Breast epithelium (tissue), 4 donors: ENCODE measurements around the gene RNF187. TPM values are rescaled to one million over a fixed set of nuclear protein-coding genes. Genes with fewer than 3 reads are reported as not detected.

ENCODE experiments used
- DNase-seq, 2 donors: peaks; one replicate each; pipeline ENCODE4 v3.0.0-alpha.2; 2019; ENCODE audit warnings: low spot score in 2 of 2
- H3K27ac ChIP-seq, 2 donors: fragments of 200-600 bp; sonication (generic) in 1 of 2; one replicate each; pipeline ENCODE4 v1.5.1; 2016 to 2019; ENCODE audit warnings: mild to moderate bottlenecking in 1 of 2
- H3K27me3 ChIP-seq, 2 donors: fragments of 200-600 bp; sonication (generic) in 1 of 2; one replicate each; pipeline versions ENCODE4 v1.5.1 to v1.6.0; 2017 to 2019; ENCODE audit warnings: control low read depth in 1 of 2, mild to moderate bottlenecking in 1 of 2
- H3K36me3 ChIP-seq: fragments of 200-600 bp; one replicate; pipeline ENCODE4 v1.5.1; 2019
- H3K4me1 ChIP-seq, 2 donors: fragments of 200-600 bp; sonication (generic); one replicate each; pipeline ENCODE4 v1.5.1; 2016 to 2019; ENCODE audit warnings: control low read depth in 1 of 2
- H3K4me3 ChIP-seq, 3 donors: fragments of 200-600 bp; sonication (generic); 1 replicate in 2 of 3; 2 replicates in 1 of 3; pipeline ENCODE4 v1.5.1; 2016 to 2019; ENCODE audit warnings: mild to moderate bottlenecking in 3 of 3, moderate library complexity in 2 of 3
- H3K9me3 ChIP-seq, 2 donors: fragments of 200-600 bp; sonication (generic) in 1 of 2; one replicate each; pipeline ENCODE4 v1.5.1; 2016 to 2019; ENCODE audit warnings: control low read depth in 1 of 2
- CTCF ChIP-seq, 3 donors: fragments of 450-650 bp; IDR thresholded peaks; one replicate each; pipeline ENCODE4 v1.5.1; 2016 to 2017; ENCODE audit warnings: antibody characterized with exemption in 3 of 3, mild to moderate bottlenecking in 3 of 3, moderate library complexity in 3 of 3
- POLR2A ChIP-seq: fragments of 450-650 bp; IDR thresholded peaks from one replicate; pipeline ENCODE4 v1.6.1; 2016; ENCODE audit warnings: antibody characterized with exemption, mild to moderate bottlenecking, moderate library complexity
- POLR2AphosphoS5 ChIP-seq, 3 donors: sonication (generic); formaldehyde crosslinking; IDR thresholded peaks; one replicate each; pipeline ENCODE4 v1.6.1; 2017; ENCODE audit warnings: antibody characterized with exemption in 3 of 3
- intact Hi-C: fragments of 100-400 bp; cut with DNase I; formaldehyde crosslinking; loops from one replicate; pipeline ENCODE4 v1.15.1; 2023; ENCODE audit warnings: low total_unique reads
- total RNA-seq, 3 donors: library from RNA; depleted of rRNA; stranded (reverse); fragments of >200 nt; gene quantifications; one replicate each; pipeline ENCODE4 v1.1.0, GENCODE V29; 2016

Gene RNF187
- total RNA-seq, 3 donors from 2014 or later, result 26.9 to 33.7 (median 33.1) TPM

- DNase-seq, result no peak
- no peaks in the 10 kb centered on the region for H3K9me3 ChIP-seq
- intact Hi-C loops, result no loop called here
- no peaks in the 10 kb centered on the region for H3K36me3 ChIP-seq
- TF ChIP-seq POLR2AphosphoS5 (IDR thresholded peaks at IDR 0.05), result no peak
- no peak for TF ChIP-seq CTCF (IDR thresholded peaks at IDR 0.05)
- no peak for TF ChIP-seq POLR2A
- H3K4me3 ChIP-seq, result no peak overlapping the region
- no peaks in the 10 kb centered on the region for H3K27me3 ChIP-seq
- no peaks in the 10 kb centered on the region for H3K4me1 ChIP-seq
- H3K27ac ChIP-seq, result no peak overlapping the region
Measured at GRCh38 chr1:228517655-228518054, 30.5 kb downstream of the RNF187 start.

GRCh38 chr1:228527596-228527995, 40.4 kb downstream of the RNF187 start:
- no peaks in the 10 kb centered on the region for H3K36me3 ChIP-seq
- H3K4me3 ChIP-seq, result no peak overlapping the region
- TF ChIP-seq CTCF (IDR thresholded peaks at IDR 0.05), result no peak
- TF ChIP-seq POLR2AphosphoS5 (IDR thresholded peaks at IDR 0.05), result no peak
- no peak for TF ChIP-seq POLR2A
- H3K4me1 ChIP-seq, result no peaks in the 10 kb centered on the region
- no peak overlapping the region for H3K27ac ChIP-seq
- DNase-seq, result no peak
- H3K9me3 ChIP-seq, result no peaks in the 10 kb centered on the region
- H3K27me3 ChIP-seq, result no peaks in the 10 kb centered on the region
- intact Hi-C loops, result no loop called here

- H3K9me3 ChIP-seq, result no peaks in the 10 kb centered on the region
- H3K36me3 ChIP-seq, result no peaks in the 10 kb centered on the region
- H3K4me1 ChIP-seq, result no peaks in the 10 kb centered on the region
- intact Hi-C loops, result no loop called here
- TF ChIP-seq POLR2AphosphoS5 (IDR thresholded peaks at IDR 0.05), result no peak
- no peak for TF ChIP-seq CTCF (IDR thresholded peaks at IDR 0.05)
- TF ChIP-seq POLR2A, result no peak
- no peak for DNase-seq
- H3K4me3 ChIP-seq, result no peak overlapping the region
- no peak overlapping the region for H3K27ac ChIP-seq
- no peaks in the 10 kb centered on the region for H3K27me3 ChIP-seq
Measured at GRCh38 chr1:228528612-228529011, 41.4 kb downstream of the RNF187 start.

- H3K27ac ChIP-seq, result no peak overlapping the region
- no peak for DNase-seq
- H3K4me1 ChIP-seq, result no peaks in the 10 kb centered on the region
- H3K27me3 ChIP-seq, result no peaks in the 10 kb centered on the region
- intact Hi-C loops, result loop anchor here (5.0 kb wide), 1 partner anchor 737 kb away; no protein-coding TSS in a partner anchor
- H3K36me3 ChIP-seq, result no peaks in the 10 kb centered on the region
- TF ChIP-seq CTCF (IDR thresholded peaks at IDR 0.05) (no peak), POLR2AphosphoS5 (IDR thresholded peaks at IDR 0.05) (no peak), POLR2A (no peak)
- H3K9me3 ChIP-seq, result no peaks in the 10 kb centered on the region
- H3K4me3 ChIP-seq, result no peak overlapping the region
Measured at GRCh38 chr1:228530086-228530758, 43.0 kb downstream of the RNF187 start.

- H3K27ac ChIP-seq, result no peak overlapping the region
- H3K27me3 ChIP-seq, result no peaks in the 10 kb centered on the region
- DNase-seq, result no peak
- H3K4me3 ChIP-seq, result no peak overlapping the region
- no peaks in the 10 kb centered on the region for H3K4me1 ChIP-seq
- TF ChIP-seq POLR2A (no peak), CTCF (IDR thresholded peaks at IDR 0.05) (no peak), POLR2AphosphoS5 (IDR thresholded peaks at IDR 0.05) (no peak)
- no peaks in the 10 kb centered on the region for H3K36me3 ChIP-seq
- no peaks in the 10 kb centered on the region for H3K9me3 ChIP-seq
- intact Hi-C loops, result loop anchor here (5.0 kb wide), 1 partner anchor 736 kb away; no protein-coding TSS in a partner anchor
Measured at GRCh38 chr1:228530951-228531731, 44.0 kb downstream of the RNF187 start.
